Uterus (tissue), 4 donors: ENCODE measurements around the gene JPT2. TPM values are rescaled to one million over a fixed set of nuclear protein-coding genes. Genes with fewer than 3 reads are reported as not detected.
A peak's percentile ranks its signal among the peaks of the same experiment; 100 is the strongest.

ENCODE experiments used
- DNase-seq, 2 donors: peaks; one replicate each; pipeline ENCODE4 v3.0.0-alpha.2; 2019 to 2020
- H3K27ac ChIP-seq, 2 donors: fragments of 200-600 bp; sonication (generic); 1 replicate in 1 of 2; 2 replicates in 1 of 2; pipeline ENCODE4 v1.5.1; 2016 to 2018
- H3K27me3 ChIP-seq, 2 donors: fragments of 200-600 bp; sonication (generic); one replicate each; pipeline ENCODE4 v1.5.1; 2018 to 2019; ENCODE audit warnings: control low read depth in 1 of 2
- H3K36me3 ChIP-seq, 2 donors: fragments of 200-600 bp; sonication (generic); one replicate each; pipeline ENCODE4 v1.5.1; 2019; ENCODE audit warnings: control low read depth in 1 of 2
- H3K4me1 ChIP-seq, 2 donors: fragments of 200-600 bp; sonication (generic); one replicate each; pipeline ENCODE4 v1.5.1; 2018 to 2019; ENCODE audit warnings: control low read depth in 1 of 2
- H3K4me3 ChIP-seq, 2 donors: fragments of 200-600 bp; sonication (generic); 1 replicate in 1 of 2; 2 replicates in 1 of 2; pipeline ENCODE4 v1.5.1; 2018 to 2019; ENCODE audit warnings: mild to moderate bottlenecking in 1 of 2
- H3K9me3 ChIP-seq, 2 donors: fragments of 200-600 bp; sonication (generic); one replicate each; pipeline ENCODE4 v1.5.1; 2019; ENCODE audit warnings: control low read depth in 1 of 2
- CTCF ChIP-seq, 4 experiments: fragments of 200-600 bp in 2 of 4; fragments of 450-650 bp in 2 of 4; sonication (generic) in 2 of 4; IDR thresholded peaks; one replicate each; pipeline ENCODE4 v1.5.1; 2016 to 2019; ENCODE audit warnings: antibody characterized with exemption in 4 of 4, mild to moderate bottlenecking in 2 of 4, moderate library complexity in 1 of 4
- POLR2A ChIP-seq, 2 donors: fragments of 450-650 bp; IDR thresholded peaks; one replicate each; pipeline ENCODE4 v1.6.1; 2016; ENCODE audit warnings: antibody characterized with exemption in 2 of 2, mild to moderate bottlenecking in 1 of 2, moderate library complexity in 1 of 2
- intact Hi-C: fragments of 100-400 bp; cut with DNase I; formaldehyde crosslinking; loops from one replicate; pipeline ENCODE4 v1.15.1; 2023; ENCODE audit warnings: low total_unique reads
- total RNA-seq, 4 donors: library from RNA; depleted of rRNA in 3 of 4; stranded (reverse); fragments of >200 nt in 3 of 4; gene quantifications; one replicate each; pipeline versions ENCODE4 v1.1.0 to v1.2.4, GENCODE V29; 2014 to 2023
- donor health status: DM: yes; HTN: yes; CAD: no.

JPT2 gene
- total RNA-seq, 4 donors from 2014 or later, result 10.6 to 59.0 (median 39.6) TPM

- intact Hi-C loops, result no loop called here
- H3K4me3 ChIP-seq, result no peak overlapping the region
- no peak overlapping the region for H3K27ac ChIP-seq
- DNase-seq, result no peak
- peaks cover 0 to 6% of the 10 kb centered on the region in 2 donors for H3K4me1 ChIP-seq
- H3K27me3 ChIP-seq, result no peaks in the 10 kb centered on the region
- TF ChIP-seq POLR2A (IDR thresholded peaks at IDR 0.05) (no peak), CTCF (IDR thresholded peaks at IDR 0.05) (no peak)
- no peaks in the 10 kb centered on the region for H3K36me3 ChIP-seq
- no peaks in the 10 kb centered on the region for H3K9me3 ChIP-seq
Observed at GRCh38 chr16:1681032-1681431, 3.0 kb downstream of the JPT2 start.

DNA sequence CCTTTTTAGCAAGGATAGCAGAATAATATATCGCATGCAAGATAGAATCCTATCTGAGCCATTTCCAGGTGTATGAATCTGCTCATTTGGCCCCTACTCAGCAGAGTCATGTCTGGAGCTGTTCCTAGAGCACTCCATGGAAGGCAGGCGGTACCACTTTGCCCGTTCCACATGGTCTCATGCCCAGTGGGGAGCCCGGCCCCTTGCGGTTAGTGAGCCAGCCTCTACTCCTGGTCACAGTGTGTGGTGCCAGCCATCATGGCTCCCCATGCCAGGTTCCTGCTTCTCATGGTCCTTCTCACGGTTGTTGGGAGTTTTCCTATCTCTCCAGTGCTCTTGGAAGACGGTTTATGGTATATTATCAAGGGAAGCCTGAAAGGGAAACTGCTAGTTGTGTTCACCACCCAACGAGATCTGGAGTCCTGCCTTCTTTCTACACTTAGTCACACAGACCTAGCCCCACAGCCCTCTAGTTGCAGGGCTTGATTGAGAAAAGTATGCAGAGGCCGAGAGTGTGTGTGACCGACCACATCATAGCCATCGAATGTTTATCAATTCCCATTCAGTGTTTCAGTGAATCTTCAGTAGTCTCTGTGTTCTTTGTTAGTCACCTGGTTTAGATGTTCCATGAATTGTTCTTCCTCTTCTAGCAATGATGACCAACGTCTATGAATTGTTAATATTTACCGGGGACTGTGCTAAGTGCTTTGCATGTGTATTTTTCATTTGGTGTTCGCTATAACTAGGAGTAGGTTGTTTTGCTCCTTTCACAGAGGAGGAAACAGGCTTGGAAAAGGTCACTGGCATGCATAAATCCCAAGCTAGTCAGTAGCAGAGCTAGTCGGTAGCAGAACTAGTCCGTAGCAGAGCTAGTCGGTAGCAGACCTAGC, 9.6 kb downstream of the JPT2 start:
- Histone ChIP-seq H3K27me3 (no peaks in the 10 kb centered on the region), H3K4me3 (no peak overlapping the region), H3K36me3 (no peaks in the 10 kb centered on the region), H3K27ac (no peak overlapping the region), H3K9me3 (no peaks in the 10 kb centered on the region), H3K4me1 (no peaks in the 10 kb centered on the region)
- DNase-seq, result no peak
- intact Hi-C loops, result no loop called here
- TF ChIP-seq POLR2A (IDR thresholded peaks at IDR 0.05) (no peak), CTCF (IDR thresholded peaks at IDR 0.05) (no peak)

DNA sequence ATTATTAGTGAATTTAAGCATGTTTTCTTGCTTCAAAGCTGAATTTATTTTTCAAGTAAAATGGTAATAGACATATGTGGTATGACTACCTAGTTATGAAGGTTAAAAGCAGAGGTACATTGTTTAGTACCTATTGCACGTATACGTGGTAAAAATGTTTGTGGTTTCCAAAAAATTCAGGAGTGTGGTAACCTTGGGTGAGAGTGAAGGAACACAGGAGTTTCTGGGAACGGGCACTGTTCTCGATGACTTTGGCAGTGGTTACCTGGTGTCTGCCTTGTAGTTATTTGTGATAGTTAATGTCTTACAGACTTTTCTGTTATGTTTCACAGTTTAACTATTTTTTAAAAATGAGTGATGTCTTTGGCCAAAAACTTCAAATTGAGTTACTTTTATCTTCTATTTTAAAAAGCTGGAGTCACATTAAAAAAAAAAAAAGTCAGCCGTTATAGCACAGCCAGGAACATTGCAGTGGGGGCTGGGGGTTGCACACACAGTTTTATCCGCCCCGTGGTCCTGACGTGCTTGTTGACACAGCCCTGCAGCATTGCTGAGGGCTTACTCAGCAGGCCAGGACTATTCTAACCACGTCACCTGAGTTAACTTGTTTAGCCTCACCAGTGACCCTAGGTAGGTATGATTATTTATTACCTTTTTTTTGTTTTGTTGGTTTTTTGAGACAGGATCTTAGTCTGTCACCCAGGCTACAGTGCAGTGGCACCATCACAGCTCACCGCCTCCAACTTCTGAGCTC, 10.9 kb downstream of the JPT2 start:
- Histone ChIP-seq H3K27ac (peak overlapping the region in 1 of 2 donors; percentile 44), H3K9me3 (no peaks in the 10 kb centered on the region), H3K4me3 (no peak overlapping the region), H3K36me3 (no peaks in the 10 kb centered on the region), H3K27me3 (no peaks in the 10 kb centered on the region), H3K4me1 (no peaks in the 10 kb centered on the region)
- TF ChIP-seq CTCF (IDR thresholded peaks at IDR 0.05) (no peak), POLR2A (IDR thresholded peaks at IDR 0.05) (no peak)
- intact Hi-C loops, result no loop called here
- DNase-seq, result no peak

- Histone ChIP-seq H3K4me1 (no peaks in the 10 kb centered on the region), H3K27ac (no peak overlapping the region), H3K9me3 (no peaks in the 10 kb centered on the region), H3K36me3 (no peaks in the 10 kb centered on the region), H3K27me3 (no peaks in the 10 kb centered on the region), H3K4me3 (no peak overlapping the region)
- DNase-seq, result no peak
- intact Hi-C loops, result no loop called here
- no peak for TF ChIP-seq CTCF (IDR thresholded peaks at IDR 0.05)
- TF ChIP-seq POLR2A (IDR thresholded peaks at IDR 0.05), result no peak
Observed at GRCh38 chr16:1689853-1690252, 11.8 kb downstream of the JPT2 start.

DNA sequence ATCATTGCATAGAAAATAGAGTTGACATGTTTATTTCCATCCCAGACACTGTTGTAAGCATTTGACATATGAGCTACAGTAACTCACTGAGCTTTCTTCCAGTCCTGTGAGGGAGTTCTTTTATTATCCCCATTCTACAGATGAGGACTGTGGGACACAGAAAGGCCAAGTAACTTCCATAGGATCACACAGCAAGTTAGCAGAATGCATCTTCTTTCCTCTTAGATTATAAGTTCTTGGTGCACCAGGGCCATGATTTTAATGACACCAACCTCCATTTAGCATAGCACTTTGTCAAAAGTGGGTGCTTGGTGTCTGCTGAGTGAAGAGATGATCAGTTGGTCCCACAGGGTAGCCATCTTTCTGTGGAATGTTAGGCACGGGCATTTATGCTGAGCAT, 12.7 kb downstream of the JPT2 start:
- no peak for TF ChIP-seq POLR2A (IDR thresholded peaks at IDR 0.05)
- no peak for TF ChIP-seq CTCF (IDR thresholded peaks at IDR 0.05)
- Histone ChIP-seq H3K27ac (no peak overlapping the region), H3K36me3 (no peaks in the 10 kb centered on the region), H3K4me1 (no peaks in the 10 kb centered on the region), H3K9me3 (no peaks in the 10 kb centered on the region), H3K4me3 (no peak overlapping the region), H3K27me3 (no peaks in the 10 kb centered on the region)
- intact Hi-C loops, result no loop called here
- no peak for DNase-seq
